ENCODE results near the gene GOLGA6L25.
"Not testable (repeated sequence)": the region's sequence is repeated elsewhere in the genome, so short reads cannot be mapped to it uniquely, and the experiment has no call there.

Gene GOLGA6L25, protein sequence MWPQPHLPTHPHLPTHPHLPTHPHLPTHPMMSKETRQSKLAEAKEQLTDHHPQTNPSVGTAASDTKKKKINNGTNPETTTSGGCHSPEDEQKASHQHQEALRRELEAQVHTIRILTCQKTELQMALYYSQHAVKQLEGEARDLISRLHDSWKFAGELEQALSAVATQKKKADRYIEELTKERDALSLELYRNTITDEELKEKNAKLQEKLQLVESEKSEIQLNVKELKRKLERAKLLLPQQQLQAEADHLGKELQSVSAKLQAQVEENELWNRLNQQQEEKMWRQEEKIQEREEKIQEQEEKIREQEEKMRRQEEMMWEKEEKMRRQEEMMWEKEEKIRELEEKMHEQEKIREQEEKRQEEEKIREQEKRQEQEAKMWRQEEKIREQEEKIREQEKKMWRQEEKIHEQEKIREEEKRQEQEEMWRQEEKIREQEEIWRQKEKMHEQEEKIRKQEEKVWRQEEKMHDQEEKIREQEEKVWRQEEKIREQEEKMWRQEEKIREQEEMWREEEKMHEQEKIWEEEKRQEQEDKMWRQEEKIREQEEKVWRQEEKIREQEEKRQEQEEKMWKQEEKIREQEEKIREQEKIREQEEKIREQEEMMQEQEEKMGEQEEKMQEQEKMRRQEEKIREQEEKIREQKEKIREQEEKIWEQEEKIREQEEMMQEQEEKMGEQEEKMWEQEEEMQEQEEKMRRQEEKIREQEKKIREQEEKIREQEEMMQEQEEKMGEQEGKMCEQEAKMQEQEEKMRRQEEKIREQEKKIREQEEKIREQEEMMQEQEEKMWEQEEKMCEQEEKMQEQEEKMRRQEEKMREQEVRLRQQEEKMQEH

DNA sequence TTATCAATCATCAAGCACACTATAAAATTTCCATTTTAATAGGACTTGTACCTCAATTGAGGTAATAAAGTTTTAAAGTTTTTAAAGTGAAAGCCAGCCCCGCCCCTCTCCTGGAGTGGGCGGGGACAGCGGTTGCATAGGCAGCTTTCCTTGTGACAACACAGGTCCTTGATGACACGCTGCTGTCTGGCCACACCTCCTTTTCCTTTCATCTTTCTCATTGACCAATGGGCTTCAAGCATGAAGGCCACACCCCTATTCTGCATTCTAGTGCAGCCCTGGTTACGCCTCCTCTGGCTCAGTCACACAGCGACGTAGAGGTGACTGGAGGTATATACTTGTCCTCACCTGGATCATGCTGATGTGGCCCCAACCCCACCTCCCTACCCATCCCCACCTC lies at the start of gene GOLGA6L25:
TSS of gene GOLGA6L25 (plus strand) at position 301 of the 400 bp plus-strand sequence. CDS start at position 362, 61 bp downstream.
- not testable (repeated sequence) for DNase-seq (ENCODE audit: extremely low read depth in 1 of 2, low read depth in 1 of 2)

DNA sequence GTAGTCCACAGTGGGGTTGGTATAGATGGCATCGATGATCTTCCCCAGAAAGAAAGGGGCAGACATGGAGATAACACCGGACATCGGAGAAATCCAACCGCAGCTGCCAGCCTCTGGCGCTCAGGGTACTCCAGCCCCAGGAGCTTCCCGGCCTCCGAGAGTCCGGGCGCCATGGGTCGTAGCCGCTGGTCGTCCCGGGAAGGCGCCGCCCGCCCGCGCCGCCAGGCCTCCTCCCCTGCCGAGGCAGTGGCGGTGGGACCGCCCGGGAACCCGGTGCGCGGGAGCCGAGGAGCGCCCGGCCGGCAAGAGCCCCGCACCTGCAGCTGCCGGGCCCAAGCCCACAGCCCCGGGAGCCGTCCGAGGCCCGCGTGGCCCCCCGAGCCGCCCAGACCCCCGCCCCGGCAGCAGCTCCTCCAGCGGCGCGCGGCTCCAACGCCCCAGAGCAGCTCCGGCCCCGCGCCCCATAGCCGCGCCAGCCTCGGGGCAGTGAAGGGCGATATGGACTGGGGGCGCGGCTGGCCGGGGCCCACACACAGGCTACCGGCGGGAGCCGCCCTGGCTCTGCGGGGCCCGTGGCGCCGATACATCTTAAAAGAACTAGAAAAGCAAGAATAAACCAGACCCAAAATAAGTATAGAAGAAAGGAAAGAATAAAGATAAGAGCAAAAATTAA lies 45.0 kb upstream of the GOLGA6L25 start:
- not testable (repeated sequence) for DNase-seq (ENCODE audit: extremely low read depth in 1 of 2, low read depth in 1 of 2)

DNA sequence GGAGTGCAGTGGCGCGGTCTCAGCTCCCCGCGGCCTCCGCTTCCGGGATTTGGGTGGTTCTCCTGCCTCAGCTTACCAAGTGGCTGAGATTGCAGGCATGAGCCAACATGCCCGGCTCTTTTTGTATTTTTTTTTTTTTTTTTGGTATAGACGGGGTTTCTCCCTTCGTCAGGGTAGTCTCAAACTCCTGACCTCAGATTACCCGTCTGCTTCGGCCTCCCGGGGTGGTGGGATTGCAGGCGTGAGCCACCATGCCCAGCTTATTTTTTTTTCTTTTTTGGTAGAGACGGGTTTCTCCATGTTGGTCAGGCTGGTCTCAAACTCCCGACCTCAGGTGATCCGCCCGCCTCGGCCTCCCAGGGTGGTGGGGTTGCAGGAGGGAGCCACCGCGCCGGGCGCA lies 39.2 kb upstream of the GOLGA6L25 start:
- DNase-seq (ENCODE audit: extremely low read depth in 1 of 2, low read depth in 1 of 2): not testable (repeated sequence)

DNA sequence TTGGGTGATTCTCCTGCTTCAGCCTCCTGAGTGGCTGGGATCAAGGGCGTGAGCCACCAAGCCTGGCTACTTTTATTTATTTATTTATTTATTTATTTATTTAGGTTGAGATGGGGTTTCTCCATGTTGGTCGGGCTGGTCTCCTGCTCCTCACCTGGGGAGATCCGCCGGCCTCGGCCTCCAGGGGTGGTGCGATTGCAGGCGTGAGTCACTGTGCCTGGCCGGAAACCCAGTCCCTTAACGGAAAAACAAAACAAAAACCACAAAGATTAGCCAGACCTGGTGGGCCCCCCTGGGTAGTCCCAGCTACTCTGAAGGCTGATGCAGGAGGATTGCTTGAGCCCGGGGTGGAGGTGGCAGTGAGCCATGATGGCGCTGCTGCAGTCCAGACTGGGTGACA lies 38.2 kb upstream of the GOLGA6L25 start:
- not testable (repeated sequence) for DNase-seq (ENCODE audit: extremely low read depth in 1 of 2, low read depth in 1 of 2)

DNA sequence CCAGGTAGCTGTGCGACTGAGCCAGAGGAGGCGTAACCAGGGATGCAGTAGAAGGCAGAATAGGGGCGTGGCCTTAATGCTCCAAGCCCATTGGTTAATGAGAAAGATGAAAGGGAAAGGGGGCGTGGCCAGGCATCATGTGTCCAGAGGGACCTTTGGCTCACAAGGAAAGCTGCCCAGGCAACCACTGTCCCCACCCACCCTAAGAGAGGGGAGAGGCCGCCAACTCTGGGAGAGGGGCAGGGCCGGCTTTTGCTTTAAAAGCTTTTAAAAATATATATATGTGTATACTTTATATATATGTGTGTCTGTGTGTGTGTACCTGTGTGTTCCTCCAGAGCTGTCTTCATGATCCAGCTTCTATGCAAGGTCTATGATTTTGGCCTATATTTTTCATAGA lies 20.4 kb upstream of the GOLGA6L25 start, which contains the start of gene GOLGA8G:
TSS of gene GOLGA8G (minus strand) at position 18 of the 400 bp plus-strand sequence. CDS start 62 bp downstream, outside the sequence.
- not testable (repeated sequence) for DNase-seq (ENCODE audit: extremely low read depth in 1 of 2, low read depth in 1 of 2)

DNA sequence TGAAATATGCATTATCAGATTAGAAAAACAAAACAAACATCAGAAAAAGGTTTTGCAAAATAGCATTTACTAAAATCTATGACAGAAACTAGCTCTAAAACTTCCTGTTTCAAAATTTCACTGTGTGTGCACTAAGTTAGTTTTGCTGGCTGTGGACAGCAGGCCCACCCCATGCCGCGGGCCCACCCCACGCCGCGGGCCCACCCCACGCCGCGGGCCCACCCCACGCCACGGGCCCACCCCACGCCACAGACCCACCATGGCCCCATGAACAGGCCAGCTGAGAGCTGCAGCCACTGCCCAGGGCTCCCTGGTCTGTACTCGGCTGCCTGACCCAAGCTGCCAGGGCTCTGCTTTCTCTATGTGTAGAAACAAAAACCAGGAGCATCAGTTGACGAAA lies 20.0 kb downstream of the GOLGA6L25 start:
- DNase-seq (ENCODE audit: extremely low read depth in 1 of 2, low read depth in 1 of 2): not testable (repeated sequence)

DNA sequence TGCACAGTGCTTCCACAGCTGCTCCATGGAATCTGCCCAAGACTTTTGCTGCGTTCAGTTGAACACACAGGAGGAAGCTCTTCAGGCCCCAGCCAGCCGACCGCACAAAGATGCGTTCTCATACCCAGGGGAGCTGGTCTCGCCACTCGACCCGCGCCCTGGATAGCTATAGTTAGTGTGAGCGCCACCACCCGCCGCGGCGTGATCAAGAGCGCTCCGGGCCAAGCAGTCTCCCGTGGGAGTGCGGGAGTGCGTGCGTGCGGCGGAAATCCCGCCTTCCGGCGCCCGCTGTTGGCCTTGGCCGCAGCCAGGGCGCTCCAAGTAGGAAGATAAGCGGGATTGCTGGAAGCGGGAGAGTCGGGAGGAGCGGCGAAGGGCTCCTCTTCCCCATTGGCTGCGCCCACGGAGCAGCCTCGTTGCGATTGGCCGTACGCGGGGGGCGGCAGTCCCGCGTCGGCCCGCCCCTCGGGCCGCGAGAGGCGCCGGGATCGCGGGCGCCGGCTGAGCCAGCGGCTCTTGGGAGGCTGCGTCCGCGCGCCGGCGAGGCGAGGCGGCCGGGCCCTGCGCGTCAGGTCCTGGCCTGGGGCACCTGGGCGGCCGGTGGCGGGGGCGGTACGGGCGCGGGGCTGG lies 35.7 kb downstream of the GOLGA6L25 start:
- not testable (repeated sequence) for DNase-seq (ENCODE audit: extremely low read depth in 1 of 2, low read depth in 1 of 2)

DNA sequence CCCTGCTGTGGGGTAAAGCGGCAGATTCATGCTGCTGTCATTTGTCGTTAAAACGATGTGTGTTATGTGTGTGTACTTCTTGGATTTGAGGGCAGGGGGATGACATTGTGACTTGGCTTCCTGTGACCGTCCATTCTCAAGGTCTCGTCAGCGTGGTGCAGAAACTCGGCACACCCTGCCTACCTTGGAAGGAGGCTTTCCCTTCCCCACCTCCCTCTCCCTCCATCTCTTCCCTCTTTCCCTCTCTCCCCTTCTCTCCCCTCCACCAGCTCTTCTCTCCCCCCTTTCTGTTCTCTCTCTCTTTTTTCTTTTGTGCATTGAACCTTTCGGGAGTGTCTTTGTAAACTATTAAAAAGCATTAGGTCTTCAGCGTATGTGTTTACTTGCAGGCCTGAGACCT lies 36.4 kb downstream of the GOLGA6L25 start:
- not testable (repeated sequence) for DNase-seq (ENCODE audit: extremely low read depth in 1 of 2, low read depth in 1 of 2)

DNA sequence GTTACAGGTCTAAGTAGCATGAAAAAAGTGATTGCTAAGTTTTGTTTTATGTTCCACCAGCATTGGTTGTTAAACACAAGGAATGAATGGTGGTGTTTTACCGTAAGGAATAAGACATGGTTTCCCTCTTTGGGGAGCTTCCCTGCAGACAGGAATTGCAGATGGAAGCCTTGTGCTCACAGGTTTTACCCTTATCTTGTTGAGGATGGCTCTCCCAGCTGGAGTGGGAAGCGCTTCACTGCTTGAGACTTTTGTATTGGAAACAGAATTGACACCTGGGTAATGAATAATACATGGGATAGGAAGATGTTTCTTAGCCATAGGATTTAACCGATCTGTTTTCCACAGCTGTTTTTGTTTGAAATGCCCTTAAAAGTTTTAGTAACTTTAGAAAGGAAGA lies 39.0 kb downstream of the GOLGA6L25 start:
- not testable (repeated sequence) for DNase-seq (ENCODE audit: extremely low read depth in 1 of 2, low read depth in 1 of 2)

DNA sequence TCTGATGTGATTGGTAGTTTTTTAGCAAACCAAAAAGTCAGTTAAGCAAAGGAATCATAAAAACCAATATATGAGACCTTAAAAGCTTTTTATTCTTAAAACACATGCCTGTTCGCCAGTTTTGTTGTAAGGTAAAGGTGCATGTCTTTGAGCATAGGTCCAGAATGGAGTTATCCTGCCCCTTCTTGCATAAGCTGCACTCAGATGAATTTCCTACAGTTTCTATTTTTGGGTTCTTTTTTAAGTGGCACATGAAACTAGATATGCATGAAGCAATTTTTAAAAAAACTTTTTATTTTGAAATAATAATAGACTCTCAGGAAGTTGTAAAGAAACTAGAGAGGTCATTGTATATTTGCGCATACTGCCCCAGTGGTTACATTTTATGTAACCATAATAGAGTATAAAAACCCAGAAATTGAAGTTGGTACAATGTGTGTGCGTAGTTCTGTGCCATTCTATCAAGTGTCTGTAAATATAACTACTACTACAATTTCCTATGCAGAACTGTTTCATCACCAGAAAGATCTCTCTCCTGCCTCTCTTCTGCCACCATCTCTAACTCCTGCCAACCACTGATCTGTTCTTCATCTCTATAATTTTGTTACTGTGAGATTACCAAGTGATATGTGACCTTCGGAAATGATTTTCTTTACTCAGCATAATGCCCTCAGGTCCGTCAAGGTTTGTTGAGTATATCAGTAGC lies 40.2 kb downstream of the GOLGA6L25 start:
- DNase-seq (ENCODE audit: extremely low read depth in 1 of 2, low read depth in 1 of 2): not testable (repeated sequence)

DNA sequence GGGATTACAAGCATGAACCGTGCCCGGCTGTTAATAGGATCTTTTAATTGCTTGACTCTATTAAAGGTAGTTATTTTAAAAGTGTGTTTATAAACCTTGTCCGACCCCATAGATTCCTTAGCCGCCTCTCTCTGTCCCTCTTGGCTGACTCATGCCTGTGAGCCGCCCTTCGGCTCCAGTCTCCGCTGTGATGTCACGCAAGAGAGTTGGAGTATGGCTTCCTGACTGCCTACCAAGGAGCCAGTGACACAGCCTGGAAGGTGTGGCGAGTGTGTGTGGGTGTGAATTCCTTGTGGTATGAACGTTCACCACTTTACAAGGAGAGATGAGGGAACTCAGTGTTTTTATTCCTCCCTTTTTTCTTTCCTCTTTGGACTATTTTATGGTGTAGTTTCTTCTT lies 44.1 kb downstream of the GOLGA6L25 start:
- DNase-seq (ENCODE audit: extremely low read depth in 1 of 2, low read depth in 1 of 2): not testable (repeated sequence)

DNA sequence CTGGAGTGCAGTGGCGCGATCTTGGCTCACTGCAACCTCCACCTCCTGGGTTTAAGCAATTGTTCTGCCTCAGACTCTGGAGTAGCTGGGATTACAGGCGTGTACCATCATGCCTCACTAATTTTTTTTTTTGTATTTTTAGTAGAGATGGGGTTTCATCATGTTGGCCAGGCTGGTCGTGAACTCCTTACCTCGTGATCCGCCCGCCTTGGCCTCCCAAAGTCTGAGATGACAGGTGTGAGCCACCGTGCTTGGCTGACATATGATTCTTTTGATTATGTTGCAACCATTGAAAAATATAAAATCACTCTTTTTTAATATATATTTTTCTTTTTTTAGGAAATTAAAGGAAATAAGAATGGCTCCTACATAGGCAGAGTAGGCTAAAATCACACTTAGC lies 44.8 kb downstream of the GOLGA6L25 start:
- not testable (repeated sequence) for DNase-seq (ENCODE audit: extremely low read depth in 1 of 2, low read depth in 1 of 2)

DNA sequence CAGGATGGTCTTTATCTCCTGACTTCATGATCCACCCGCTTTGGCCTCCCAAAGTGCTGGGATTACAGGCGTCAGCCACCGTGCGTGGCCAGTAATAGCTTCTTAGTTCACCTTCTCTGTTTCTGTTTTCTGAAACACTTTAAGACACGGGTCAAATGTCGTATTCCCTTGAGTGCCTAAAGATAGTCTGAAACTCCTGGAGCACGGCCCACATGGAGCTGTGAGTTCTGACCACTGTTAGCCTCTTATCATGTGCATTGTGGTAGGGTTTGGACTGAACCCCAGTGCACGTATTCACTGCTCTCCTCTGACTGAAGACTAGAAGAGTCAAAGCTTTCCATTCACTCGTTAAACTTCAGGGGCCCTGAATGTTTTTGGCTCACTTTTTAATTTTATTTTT lies 48.8 kb downstream of the GOLGA6L25 start:
- not testable (repeated sequence) for DNase-seq (ENCODE audit: extremely low read depth in 1 of 2, low read depth in 1 of 2)
